ENCODE results near the gene OR4M2.
"Not testable (repeated sequence)": the region's sequence is repeated elsewhere in the genome, so short reads cannot be mapped to it uniquely, and the experiment has no call there.

- TF ChIP-seq CTCF (IDR thresholded peaks at IDR 0.05); POLR2A (IDR thresholded peaks at IDR 0.05); POLR2AphosphoS5 (IDR thresholded peaks at IDR 0.05; ENCODE audit: insufficient read depth in 1 of 2, low read depth in 1 of 2): not testable (repeated sequence)
These were observed 1.1 kb downstream of the OR4M2 start for GRCh38 chr15:22081386-22081785.

Measured in vagina (tissue), 2 donors.